ENCODE results near the gene ST8SIA5.

Gene ST8SIA5

DNA sequence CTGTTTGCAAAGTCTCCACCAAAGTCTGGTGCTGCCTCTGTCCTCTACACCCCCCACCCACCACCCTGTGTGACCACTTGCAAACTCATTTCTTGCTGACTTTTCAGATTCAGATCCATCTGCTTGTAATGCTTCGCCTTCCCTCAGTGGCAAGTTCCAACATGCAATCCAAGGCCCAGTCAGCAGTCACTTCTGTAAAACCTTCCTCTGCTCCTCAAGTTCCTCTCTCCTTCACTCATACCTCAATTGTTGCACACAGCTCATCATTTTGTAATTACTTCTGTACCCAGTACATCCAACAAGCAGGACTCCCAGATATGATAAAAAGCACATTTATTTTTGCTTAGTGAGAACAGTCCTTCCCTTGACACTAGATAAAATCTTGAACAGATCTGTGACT lies 93.3 kb downstream of the ST8SIA5 start:
- no peak for DNase-seq

DNA sequence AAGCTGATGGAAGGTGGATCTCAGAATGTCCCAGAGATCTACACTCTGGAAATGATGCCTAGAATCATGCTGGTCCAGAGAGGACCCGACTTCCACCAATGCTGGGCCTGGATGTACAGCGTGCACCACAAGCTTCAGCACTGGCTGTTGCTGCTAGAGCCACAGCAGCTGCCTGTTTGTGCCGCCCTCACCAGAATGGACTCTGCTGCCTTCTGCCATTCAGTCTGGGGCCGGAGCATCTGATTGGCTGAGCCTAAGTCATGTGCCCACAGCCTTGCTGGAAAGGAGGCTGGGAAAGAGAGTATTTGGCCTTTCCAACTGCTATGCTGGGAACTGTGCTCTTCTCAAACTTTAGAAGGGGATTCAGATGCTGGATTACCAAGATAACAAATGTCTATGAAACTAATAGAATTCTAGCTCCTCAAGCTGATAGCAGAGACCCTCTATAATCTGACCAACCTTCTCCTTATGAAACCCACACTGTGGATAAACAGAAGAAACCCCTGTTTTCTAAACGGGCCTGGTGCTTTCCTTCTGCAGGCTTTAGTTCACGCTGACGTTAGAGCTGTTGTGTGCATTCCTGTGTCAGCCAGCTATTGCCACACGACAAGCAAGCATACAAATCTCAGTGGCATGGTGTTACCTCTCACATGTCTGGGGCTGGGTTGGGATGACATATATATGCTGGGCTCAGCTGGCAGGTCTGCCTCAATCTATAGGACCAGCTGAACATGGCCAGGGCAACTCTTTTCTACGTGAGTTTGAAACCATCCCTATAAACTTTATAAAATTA lies 95.7 kb downstream of the ST8SIA5 start:
- no peak for DNase-seq

DNA sequence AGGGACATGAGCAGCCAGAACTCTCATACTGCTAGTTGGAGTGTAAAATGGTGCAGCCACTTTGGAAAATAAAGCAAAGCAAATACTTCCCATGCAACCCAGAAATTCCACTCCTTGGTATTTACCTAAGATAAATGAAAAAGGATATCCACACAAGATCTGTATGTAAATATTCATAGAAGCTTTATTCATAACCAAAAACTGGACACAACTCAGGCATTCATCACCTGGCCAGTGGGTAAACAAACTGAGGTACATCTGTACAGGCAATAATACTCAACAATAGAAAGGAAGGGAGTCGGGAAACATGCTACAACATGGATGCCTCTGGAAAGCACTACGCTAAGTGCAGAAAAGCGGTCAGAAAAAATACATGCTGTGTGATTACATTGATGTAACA lies 97.4 kb downstream of the ST8SIA5 start:
- no peak for DNase-seq

DNA sequence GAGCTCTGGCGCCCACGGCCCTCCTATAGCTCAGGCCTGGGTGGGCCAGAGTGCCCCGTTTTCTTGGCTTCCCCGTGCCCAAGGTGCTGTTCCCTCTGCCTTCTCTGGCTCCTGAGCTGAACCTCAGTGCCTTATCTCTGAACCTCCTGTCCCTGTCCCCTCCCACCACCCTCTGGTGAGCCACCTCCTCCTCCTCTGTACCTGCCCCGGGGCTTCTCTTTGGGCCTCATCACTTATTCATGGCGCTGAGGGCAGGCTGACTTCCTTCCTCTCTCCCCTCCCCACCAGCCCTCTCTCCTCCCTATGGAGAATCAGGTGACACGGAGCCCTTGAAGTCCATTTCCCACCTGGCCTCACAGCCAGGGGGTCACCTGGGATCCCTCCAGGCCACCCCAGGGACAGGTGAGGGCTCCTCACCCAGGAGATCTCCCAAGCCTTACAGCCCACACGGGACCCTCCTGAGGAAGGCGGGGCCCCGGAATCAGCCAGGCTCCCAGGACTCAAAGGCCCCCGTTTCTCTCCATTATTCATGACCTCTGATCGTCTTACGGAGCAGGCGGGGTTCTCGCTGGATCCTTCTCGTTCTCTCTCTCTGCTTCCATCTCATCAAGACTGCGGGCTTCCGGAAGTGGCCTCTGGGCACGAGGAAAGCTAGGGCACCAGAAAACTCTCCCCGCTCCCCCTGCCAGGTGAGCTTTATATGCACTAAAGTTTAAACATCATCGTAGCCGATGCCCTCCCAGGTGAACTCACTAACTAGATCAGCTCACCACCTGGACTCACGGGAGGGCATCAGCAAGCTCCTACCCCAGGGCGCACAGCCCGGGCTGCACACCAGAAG lies 99.5 kb downstream of the ST8SIA5 start, which contains the start of gene LOXHD1:
Gene LOXHD1, minus strand, starts transcription at position 106 of the 841 bp plus-strand sequence. CDS start 187 bp downstream, outside the sequence.
- no peak for DNase-seq

DNA sequence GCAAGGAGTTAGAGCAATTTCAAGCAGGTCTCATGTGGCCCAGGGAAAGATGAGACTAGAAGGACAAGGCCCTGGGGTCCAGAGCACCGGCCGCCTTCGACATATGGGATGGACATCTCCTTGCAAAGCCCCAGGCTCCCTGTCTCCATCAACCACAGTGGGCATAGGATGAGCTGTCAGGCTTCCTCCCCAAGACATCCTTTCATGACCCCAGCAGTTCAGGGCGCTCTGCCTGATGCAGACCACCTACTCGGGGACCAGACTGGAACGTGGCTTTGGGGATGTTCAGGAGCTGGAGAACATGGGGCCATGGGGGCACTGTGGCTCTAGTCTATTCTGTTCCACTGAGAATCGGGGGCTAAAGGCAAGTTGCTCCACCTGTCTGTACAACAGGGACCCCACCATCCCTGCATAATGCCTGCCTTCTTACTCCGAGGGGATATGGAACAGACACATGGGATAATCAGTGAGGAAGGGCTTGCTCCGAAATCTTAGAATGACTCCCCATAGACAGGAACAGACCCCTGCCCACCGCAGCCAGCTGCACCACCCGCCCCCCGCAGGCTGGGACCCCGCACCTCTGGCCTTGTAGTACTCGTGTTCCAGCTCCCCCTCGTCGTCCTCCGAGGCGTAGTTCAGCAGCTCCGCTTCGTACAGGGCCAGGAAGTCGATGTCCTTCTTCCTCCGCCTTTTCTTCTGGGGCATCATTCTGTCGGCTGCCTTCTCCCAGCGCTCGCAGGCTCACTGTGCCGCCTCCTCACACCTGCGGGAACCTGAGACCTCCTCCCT lies 100.3 kb downstream of the ST8SIA5 start:
- DNase-seq, result no peak

DNA sequence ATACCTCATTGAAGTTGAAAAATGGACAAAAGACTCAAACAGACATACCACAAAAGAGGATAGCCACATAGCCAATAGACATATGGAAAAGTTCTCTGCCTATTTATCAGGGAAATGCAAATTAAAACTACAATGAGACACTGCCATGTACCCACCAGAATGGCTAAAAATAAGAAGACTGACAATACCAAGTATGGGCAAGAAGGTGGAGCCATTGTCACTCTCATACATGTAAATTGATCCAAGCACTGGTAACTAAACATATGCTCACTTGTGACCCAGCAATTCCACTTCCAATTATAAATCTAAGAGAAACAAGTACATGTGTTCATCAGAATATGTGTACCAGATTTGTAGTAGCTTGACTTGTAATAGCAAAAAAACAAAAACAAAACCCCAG lies 104.5 kb downstream of the ST8SIA5 start:
- DNase-seq, result no peak

DNA sequence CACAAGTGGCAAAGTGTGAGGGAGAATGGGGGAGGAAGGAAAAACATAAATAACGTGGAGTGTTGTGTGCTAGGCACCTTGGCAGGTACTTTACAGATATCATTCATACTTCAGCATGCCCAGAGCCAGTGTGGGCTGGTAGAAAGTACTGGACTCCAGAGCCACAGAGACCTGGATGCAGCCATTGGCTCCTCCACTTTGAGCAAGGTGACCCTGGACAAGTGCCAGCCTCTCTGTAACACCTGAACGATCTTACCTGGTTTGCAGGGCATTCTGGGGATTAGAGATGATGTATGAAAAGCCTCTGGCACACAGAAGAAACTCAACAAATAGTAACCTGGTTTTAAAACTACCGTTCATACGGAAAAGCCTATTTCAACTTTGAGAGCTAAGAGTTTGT lies 106.2 kb downstream of the ST8SIA5 start:
- DNase-seq, result no peak

DNA sequence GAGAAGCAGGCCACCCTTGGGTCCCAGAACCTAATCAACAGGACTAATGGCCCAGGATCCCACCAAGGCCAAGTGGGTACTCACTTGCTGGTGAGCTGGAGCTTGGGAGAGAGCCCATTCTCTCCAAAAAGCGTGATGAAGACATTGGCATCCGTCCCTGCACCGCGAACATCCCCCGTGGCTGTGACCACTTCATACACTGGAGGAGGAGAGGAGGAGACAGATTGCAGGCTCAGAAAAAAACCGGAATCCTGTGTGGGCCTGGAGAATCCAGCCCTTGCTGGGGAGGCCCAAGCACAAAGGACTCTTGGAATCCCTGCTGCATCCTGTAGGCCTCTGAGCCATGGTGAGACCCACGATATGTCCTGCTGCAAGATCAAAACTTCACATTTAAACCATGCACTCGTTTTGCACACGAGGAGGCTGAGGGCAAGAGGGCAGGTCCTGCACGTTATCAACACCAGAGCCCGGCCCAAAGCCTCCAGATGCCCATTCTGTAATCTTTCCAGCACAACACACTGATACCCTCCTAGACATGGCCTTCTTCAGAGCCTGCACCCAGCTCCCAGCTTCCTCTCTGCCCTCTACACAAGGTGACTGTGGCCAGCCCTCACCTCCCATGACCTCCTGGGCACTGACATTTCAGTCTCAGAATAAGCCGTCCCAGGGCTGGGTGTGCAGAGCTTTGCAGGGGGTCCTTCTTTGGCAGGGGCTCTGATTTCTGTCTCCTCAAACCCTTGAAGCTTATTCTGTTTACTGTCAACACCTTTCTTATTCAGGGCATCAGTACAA lies 107.6 kb downstream of the ST8SIA5 start:
- no peak for DNase-seq

DNA sequence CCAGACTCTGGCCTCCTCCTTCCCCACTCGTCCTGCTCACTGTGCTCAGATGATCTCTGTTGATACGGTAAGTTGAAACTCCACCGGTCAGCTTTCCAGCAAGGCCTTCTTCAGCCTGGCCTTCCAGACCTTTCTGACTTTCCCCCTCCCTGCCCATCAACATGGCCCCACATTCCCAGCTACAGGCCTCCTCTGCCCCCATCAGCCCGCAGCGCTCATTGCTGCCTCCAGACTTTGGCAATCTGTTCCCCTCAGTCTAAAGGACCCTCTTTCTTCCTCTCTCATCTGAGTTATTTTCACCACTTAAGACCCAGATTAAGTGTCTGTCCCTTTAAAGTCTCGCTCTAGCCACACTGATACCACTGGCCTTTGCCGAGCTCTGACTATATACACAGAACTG lies 110.4 kb downstream of the ST8SIA5 start:
- DNase-seq, result no peak

DNA sequence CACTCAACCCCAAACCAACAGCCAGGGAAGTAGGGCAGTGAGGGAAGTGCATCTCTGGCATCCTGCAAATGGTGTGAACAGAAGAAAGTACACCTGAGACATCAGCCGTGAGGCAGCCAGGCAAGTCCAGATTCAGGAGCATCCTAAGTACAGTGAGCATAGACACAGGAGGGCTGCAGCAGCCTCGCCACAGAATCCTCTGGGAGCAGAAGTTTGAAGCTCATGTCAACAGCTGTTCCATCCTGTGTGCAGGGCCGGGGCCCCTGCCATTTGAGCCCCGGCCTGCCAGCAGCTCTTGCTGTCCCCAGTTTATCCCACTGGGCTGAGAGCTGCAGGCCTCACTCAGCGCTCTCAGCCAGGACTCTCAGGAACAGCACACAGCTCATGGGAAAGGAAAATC lies 114.3 kb downstream of the ST8SIA5 start:
- DNase-seq, result no peak

DNA sequence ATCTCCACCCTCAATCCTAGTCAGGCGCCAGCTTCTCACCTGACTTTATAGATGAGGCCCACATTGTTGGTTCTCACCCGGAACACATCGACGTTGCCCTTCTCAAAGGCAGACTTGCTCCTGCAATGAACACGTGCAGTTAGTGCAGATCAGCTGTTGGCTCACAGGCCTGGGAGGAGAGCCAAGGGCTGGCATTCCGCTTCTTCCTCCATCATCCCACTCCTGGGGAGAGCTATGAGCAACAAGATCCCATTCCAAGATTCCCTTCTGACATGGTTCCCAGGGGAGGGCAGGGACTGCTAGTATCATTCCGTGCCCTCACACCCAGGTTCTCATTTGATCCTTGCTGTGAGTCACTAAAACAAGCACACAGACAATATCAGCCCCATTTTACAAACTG lies 114.9 kb downstream of the ST8SIA5 start:
- no peak for DNase-seq

DNA sequence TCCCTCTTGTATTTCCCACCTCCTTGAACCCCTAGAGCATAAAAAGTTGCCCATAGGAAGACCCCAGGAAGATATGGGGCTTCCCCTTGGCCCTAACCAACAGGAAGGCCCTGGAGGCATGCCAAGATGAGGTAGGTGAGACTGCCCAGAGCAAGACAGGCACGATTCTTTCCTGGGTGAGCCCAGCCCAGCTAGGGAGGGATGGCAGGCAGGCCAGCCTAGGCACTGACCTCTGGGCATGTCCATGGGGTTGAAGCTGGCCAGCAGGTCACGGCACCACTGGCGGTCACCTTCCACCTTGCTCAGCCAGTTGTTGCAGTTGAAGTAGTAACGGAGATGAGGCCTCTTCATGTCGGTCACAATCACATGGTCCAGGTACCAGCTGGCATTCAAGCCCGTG lies 117.5 kb downstream of the ST8SIA5 start:
- DNase-seq, result no peak

DNA sequence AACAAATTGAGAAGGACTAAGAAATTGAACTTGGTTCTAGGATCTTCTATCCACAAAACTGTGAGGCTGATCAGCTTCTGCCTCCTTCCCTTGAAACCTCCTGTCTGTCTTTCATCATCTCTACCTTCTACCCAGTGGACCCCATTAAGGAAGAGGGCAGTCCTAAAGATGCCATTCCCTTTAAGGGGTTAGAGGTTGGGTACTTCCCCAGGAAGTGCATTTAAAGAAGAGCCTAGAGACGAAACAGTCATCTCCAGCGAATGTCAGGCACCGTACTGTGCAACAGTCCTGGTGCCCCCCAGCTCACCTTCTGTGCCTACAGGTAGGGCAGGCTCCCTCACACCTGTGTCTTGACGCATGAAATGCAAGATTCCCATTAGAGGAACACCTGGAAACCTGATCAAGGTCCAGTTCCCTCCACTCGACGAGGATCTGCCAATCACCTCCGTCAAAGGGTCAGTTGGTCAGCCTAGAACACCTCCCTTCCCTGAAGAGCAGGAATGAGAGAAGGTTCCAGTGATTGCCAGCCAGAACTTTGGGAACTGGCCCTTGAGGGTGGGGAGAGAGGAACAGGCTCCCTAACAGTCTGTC lies 120.7 kb downstream of the ST8SIA5 start:
- DNase-seq, result no peak

DNA sequence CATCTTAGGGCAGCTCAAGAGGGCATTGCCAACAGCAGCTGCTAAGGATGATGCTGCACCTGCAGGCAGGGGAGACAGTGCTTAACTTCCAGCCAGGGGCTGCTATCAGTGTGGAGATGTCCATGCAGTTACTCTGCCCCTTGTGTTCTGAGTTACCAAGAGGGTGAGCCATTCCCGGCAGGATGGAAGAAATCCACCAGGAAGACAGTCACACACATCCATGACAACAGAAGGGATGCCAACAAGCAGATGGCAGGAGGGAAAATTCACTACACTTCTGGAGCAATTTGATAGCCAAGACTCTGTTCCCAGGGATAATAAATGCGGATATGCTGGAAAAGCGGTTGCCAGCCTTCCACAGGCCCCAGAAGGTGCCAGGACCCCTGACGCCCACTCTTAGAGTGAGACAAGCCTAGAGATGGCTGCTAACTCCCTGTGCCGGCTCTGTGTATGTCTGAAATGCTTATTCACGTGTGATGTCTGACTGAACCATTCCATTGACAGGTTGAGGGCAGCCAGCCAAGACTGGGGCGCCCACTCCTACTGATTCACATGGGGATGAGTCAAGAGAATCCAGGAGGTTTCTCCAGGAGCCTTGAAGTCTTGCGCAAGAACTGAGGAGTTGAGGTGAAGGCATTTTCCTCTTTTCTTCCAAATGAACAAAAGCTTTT lies 124.3 kb downstream of the ST8SIA5 start:
- DNase-seq, result no peak

DNA sequence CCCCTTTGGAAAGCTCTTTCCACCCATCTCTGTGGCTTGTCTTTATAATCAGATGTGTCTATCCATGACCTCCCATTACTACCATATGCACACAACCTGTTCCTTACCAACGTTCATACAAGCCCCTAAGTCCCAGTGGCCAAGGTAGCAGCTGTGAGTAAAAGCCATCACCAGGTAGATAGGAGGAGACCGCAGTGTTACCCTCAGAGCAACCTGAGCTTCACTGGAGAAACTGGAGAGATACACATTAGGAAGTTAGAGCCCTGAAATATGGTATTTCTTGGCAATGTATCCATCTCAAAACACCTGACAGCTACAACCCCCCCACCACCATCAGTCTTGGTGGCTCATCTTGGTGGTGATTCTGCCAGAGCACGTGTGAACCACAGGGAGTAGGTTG lies 125.9 kb downstream of the ST8SIA5 start:
- DNase-seq, result no peak

DNA sequence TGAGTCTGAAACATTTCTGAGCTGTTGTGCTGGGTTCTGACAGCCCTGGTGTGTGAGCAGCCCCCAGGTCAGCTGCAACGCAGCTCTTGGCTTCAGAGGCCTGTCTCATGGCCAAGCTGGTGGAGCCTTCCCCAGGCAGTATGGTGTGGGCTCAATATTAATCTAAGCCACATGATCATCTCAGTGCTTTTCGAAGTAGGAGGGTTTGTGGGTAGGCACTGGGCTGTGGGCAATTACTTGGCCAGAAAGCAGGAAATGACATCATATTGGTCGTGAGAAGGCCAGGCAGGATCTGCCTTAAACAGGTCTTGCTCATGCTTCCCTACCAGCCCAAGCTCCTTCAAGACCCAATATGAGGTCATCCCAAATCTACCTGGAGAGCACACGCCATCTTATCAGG lies 126.7 kb downstream of the ST8SIA5 start:
- DNase-seq, result no peak

DNA sequence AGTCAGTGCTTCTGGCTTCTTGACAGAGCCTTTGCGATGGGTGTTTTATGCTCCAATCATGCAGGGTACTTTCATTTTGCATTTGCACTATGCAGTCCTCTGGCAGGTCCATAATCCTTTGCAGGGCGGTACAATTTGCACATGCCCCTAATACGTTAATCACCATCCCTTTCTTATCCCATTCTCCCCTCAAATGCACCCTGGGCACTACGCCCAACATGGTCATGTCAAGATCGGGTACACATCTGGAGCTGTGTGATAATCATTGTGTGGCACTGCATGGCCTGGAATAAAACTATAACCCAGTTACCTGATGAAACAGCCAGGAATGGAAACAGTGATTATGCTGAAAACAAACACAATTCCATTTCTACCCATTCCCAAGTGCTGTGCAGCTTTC lies 127.5 kb downstream of the ST8SIA5 start:
- DNase-seq, result no peak

DNA sequence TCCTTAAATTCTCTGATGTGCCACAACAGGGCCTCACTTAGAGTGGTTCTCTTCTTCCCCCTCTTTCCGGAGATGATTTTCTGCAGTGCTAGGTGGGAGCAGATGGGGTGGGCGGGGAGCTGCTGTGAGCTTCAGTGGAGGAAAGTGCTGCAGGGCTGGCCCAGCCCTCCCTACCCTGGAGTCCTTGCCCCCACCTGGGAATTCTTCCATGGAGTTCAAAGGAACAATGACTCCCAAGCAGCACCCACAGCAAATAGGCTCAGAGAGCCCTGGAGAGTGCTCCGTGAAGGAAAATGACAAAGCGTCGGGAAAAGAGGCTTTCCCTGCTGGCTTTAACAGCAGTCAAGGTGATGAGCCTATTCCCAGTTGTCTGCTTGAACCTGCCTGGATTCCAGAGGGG lies 128.6 kb downstream of the ST8SIA5 start:
- DNase-seq, result no peak

DNA sequence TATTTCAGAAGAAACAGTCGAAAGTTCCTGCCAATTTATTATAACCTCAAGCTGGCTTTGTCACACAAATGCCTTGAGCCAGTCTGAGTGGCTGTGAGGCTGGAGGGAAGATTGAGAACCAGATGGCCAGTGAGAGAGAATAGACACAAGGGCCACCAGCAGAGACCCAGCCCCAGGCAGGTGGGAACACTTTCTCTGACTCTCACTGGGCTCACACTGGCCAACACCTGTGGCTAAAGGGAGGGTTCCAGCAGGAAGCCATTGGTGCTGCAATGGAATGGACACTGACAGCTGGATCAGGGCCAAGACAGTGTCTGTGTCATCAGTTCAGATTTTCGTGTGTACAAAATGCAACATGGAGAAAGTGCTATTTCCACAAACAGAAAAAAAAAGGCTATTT lies 129.7 kb downstream of the ST8SIA5 start:
- no peak for DNase-seq

DNA sequence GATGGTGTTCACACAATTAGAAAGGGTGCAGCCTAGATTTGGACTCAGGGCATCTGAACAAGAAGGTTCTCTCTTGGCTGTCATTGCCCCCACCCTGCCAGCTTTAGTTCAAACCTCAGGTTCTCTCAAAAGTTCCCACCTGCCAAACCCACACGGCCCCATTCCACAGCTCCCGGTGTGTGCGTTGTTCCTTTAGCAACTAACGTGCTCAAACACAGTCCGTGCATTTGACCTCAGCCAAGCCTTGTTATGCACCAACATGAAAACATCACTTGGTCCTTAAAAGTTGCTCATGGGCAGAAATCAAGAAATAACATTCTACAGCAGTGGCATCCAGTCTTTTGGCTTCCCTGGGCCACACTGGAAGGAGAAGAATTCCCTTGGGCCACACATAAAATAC lies 131.8 kb downstream of the ST8SIA5 start:
- no peak for DNase-seq

DNA sequence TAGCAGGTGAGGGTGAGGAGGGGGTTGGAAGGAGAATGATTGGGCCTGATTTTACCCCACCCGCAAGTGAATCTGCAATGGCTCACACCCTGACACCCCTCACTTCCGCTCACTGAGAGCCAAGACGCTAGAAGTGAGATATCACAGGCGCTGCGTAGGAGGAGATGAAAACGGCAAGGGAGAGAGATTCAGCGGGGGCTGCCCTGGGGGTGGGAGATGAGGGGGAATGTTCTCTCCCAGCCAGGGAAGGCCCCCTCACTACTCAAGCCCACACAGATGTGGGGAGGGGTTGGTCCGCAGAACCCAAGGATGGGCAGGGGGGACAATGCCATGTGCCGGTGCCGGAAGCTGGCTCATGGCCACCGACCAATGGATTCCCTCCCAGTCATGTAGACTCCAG lies 132.7 kb downstream of the ST8SIA5 start:
- DNase-seq, result no peak

DNA sequence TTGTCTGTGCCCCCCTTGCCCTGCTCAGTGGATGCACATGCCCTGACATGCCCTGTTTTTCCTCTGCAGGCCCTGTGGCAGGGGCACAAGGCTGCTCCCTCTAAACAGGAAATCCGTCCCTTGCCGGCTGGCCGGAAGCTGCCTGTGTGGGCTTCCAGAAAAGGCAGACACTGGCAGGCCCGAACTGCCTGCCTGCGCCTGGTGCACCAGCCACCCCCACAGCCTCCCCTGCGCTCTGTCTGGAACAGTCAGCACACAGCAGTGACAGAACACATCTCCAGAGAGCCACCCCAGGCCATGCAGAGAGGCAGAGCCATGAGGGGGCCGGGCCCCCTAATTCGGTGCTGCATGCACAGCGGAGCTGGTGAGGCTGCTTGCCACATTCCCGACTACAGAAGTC lies 133.3 kb downstream of the ST8SIA5 start:
- no peak for DNase-seq
